IMR-90 (cell line): ENCODE measurements around the gene PPFIA1. TPM values are rescaled to one million over a fixed set of nuclear protein-coding genes. Genes with fewer than 3 reads are reported as not detected.
A peak's percentile ranks its signal among the peaks of the same experiment; 100 is the strongest.

ENCODE experiments used
- ATAC-seq: fragments of 200-7000 bp; cut with Tn5 transposase; 2 replicates; pipeline ENCODE4 v1.9.1; 2020; ENCODE audit warnings: low read depth, mild to moderate bottlenecking, moderate library complexity
- BruUV-seq: library from RNA; stranded (reverse); fragments of 400-500 nt; replicated peaks from 2 replicates; lab custom pipeline; 2021; lab: Mats Ljungman, UMichigan
- CTCF ChIA-PET: fragments of 300-600 bp; formaldehyde crosslinking; extraction: SDS; loops from one replicate; lab custom pipeline; 2021; ENCODE audit warnings: antibody characterized with exemption; lab: Yijun Ruan, JAX
- POLR2A ChIA-PET: fragments of 300-600 bp; sonication (Branson Sonifier 250); formaldehyde crosslinking; loops from one replicate; lab custom pipeline; 2022; ENCODE audit warnings: antibody characterized with exemption; ENCODE audit not compliant: unreplicated experiment; lab: Charles Lee
- DNase-seq: peaks from one replicate; pipeline ENCODE4 v3.0.0; 2013
- H2AFZ ChIP-seq: replicated peaks from 2 replicates; pipeline ENCODE3; 2013; ENCODE audit warnings: low read length, mild to moderate bottlenecking; ENCODE audit not compliant: poor library complexity
- H2AK5ac ChIP-seq: 2 replicates; pipeline ENCODE4 v1.6.1; 2013; ENCODE audit warnings: low read depth, low read length, inconsistent platforms
- H2AK9ac ChIP-seq: replicated peaks from 2 replicates; pipeline ENCODE3; 2013; ENCODE audit warnings: mild to moderate bottlenecking, low read depth, low read length, moderate library complexity; ENCODE audit not compliant: poor library complexity
- H2BK120ac ChIP-seq: 2 replicates; pipeline ENCODE4 v1.6.1; 2013; ENCODE audit warnings: low read depth, low read length, inconsistent platforms
- H2BK15ac ChIP-seq: 3 replicates; pipeline ENCODE4 v1.6.1; 2013; ENCODE audit warnings: low read depth, low read length, inconsistent platforms
- H2BK20ac ChIP-seq: 2 replicates; pipeline ENCODE4 v1.6.1; 2013; ENCODE audit warnings: low read depth, mild to moderate bottlenecking, inconsistent platforms, low read length, moderate library complexity
- H2BK5ac ChIP-seq: 2 replicates; pipeline ENCODE4 v1.6.1; 2013; ENCODE audit warnings: mild to moderate bottlenecking, low read depth, low read length, inconsistent platforms; ENCODE audit not compliant: poor library complexity, severe bottlenecking
- H3K14ac ChIP-seq: replicated peaks from 2 replicates; pipeline ENCODE4 v1.6.1; 2013; ENCODE audit warnings: low read depth, low read length, inconsistent platforms
- H3K18ac ChIP-seq: 2 replicates; pipeline ENCODE4 v1.6.1; 2013; ENCODE audit warnings: low read depth, low read length, control low read depth
- H3K23ac ChIP-seq: 2 replicates; pipeline ENCODE4 v1.6.1; 2013; ENCODE audit warnings: low read depth, low read length, inconsistent platforms
- H3K27ac ChIP-seq: 2 replicates; pipeline ENCODE4 v1.5.1; 2013; ENCODE audit warnings: mild to moderate bottlenecking, control low read depth, low read length; ENCODE audit not compliant: insufficient read depth
- H3K27me3 ChIP-seq: 2 replicates; pipeline ENCODE4 v1.6.1; 2013; ENCODE audit warnings: low read length; ENCODE audit not compliant: control insufficient read depth, insufficient read depth
- H3K36me3 ChIP-seq: 2 replicates; pipeline ENCODE4 v1.6.1; 2013; ENCODE audit warnings: low read length, mixed read lengths; ENCODE audit not compliant: control insufficient read depth, insufficient read depth
- H3K4ac ChIP-seq: 2 replicates; pipeline ENCODE4 v1.6.1; 2013; ENCODE audit warnings: low read depth, low read length, inconsistent platforms
- H3K4me1 ChIP-seq: 2 replicates; pipeline ENCODE4 v1.6.1; 2013; ENCODE audit warnings: low read length, mixed read lengths; ENCODE audit not compliant: control insufficient read depth, insufficient read depth
- H3K4me2 ChIP-seq: 2 replicates; pipeline ENCODE4 v1.6.1; 2013; ENCODE audit warnings: low read depth, mild to moderate bottlenecking, control low read depth, low read length, moderate library complexity
- H3K4me3 ChIP-seq: 2 replicates; pipeline ENCODE4 v1.5.1; 2013; ENCODE audit warnings: low read depth, mild to moderate bottlenecking, control low read depth, low read length, moderate library complexity; ENCODE audit not compliant: insufficient read depth
- H3K56ac ChIP-seq: 2 replicates; pipeline ENCODE4 v1.6.1; 2013; ENCODE audit warnings: low read length, inconsistent platforms; ENCODE audit not compliant: insufficient read depth; ENCODE audit errors: extremely low read depth
- H3K79me1 ChIP-seq, 2 experiments: 2 replicates each; pipeline ENCODE4 v1.6.1; 2013; ENCODE audit warnings: low read length in 2 of 2, inconsistent platforms in 1 of 2, low read depth in 1 of 2
- H3K9ac ChIP-seq: 2 replicates; pipeline ENCODE4 v1.6.1; 2013; ENCODE audit warnings: low read depth, low read length, control low read depth
- H3K9me1 ChIP-seq: 2 replicates; pipeline ENCODE4 v1.6.1; 2013; ENCODE audit warnings: low read length, inconsistent platforms; ENCODE audit not compliant: insufficient read depth
- H3K9me3 ChIP-seq: 2 replicates; pipeline ENCODE4 v1.6.1; 2013; ENCODE audit warnings: low read length; ENCODE audit not compliant: control insufficient read depth, insufficient read depth
- H4K20me1 ChIP-seq: 2 replicates; pipeline ENCODE4 v1.6.1; 2013; ENCODE audit warnings: low read length, inconsistent platforms; ENCODE audit not compliant: insufficient read depth
- H4K5ac ChIP-seq: 2 replicates; pipeline ENCODE4 v1.6.1; 2013; ENCODE audit warnings: mild to moderate bottlenecking, low read depth, low read length, control low read depth
- H4K8ac ChIP-seq, 2 experiments: 2 replicates each; pipeline ENCODE4 v1.6.1; 2013; ENCODE audit warnings: low read depth in 2 of 2, low read length in 2 of 2, control low read depth in 1 of 2, inconsistent platforms in 1 of 2
- H4K91ac ChIP-seq: 2 replicates; pipeline ENCODE4 v1.6.1; 2013; ENCODE audit warnings: low read depth, low read length, inconsistent platforms; ENCODE audit not compliant: insufficient read depth
- BHLHE40 ChIP-seq: fragments of 150-350 bp; IDR thresholded peaks from 2 replicates; pipeline ENCODE4 v1.6.1; 2016; ENCODE audit warnings: mild to moderate bottlenecking, low read depth, low read length
- CEBPB ChIP-seq: IDR thresholded peaks from 2 replicates; pipeline ENCODE4 v1.6.1; 2012; ENCODE audit warnings: low read depth, low read length, improper control_type of control experiment
- CHD1 ChIP-seq: IDR thresholded peaks from 2 replicates; pipeline ENCODE4 v1.6.1; 2012; ENCODE audit warnings: low read depth, low read length, improper control_type of control experiment
- FOS ChIP-seq: fragments of 150-350 bp; IDR thresholded peaks from 2 replicates; pipeline ENCODE4 v1.6.1; 2016; ENCODE audit warnings: low read depth, low read length
- MAFK ChIP-seq: IDR thresholded peaks from 2 replicates; pipeline ENCODE4 v1.6.1; 2012; ENCODE audit warnings: low read depth, low read length, improper control_type of control experiment
- MAZ ChIP-seq: IDR thresholded peaks from 2 replicates; pipeline ENCODE4 v1.6.1; 2012; ENCODE audit warnings: low read depth, mild to moderate bottlenecking, low read length, improper control_type of control experiment, moderate library complexity, borderline replicate concordance
- MXI1 ChIP-seq: IDR thresholded peaks from 2 replicates; pipeline ENCODE4 v1.6.1; 2012; ENCODE audit warnings: low read depth, mild to moderate bottlenecking, low read length, moderate library complexity, borderline replicate concordance
- NFE2L2 ChIP-seq: fragments of 150-350 bp; IDR thresholded peaks from 2 replicates; pipeline ENCODE4 v1.6.1; 2016; ENCODE audit warnings: low read depth, mild to moderate bottlenecking, low read length
- POLR2A ChIP-seq: IDR thresholded peaks from 2 replicates; pipeline ENCODE4 v1.6.1; 2012; ENCODE audit warnings: mild to moderate bottlenecking, low read depth, low read length
- RAD21 ChIP-seq: IDR thresholded peaks from 2 replicates; pipeline ENCODE4 v1.6.1; 2012; ENCODE audit warnings: low read length, improper control_type of control experiment
- RFX5 ChIP-seq: IDR thresholded peaks from 2 replicates; pipeline ENCODE4 v1.8.0; 2012; ENCODE audit warnings: low read depth, mild to moderate bottlenecking, low read length, moderate library complexity
- SMC3 ChIP-seq: fragments of 150-350 bp; IDR thresholded peaks from 2 replicates; pipeline ENCODE4 v1.6.1; 2016; ENCODE audit warnings: low read depth, mild to moderate bottlenecking, antibody characterized with exemption, low read length, moderate library complexity
- WGBS, 2 experiments: methylation state at CpG; one replicate each; pipeline versions ENCODE4 v1.1.5 to v1.1.7; 2013; ENCODE audit warnings: missing lambda C conversion rate in 2 of 2; ENCODE audit not compliant: insufficient read length in 1 of 2; ENCODE audit errors: extremely low coverage in 2 of 2; 5-methylcytosine and 5-hydroxymethylcytosine counted together
- dilution Hi-C: fragments of 300-500 bp; cut with HindIII; formaldehyde crosslinking; loops from one replicate; pipeline ENCODE4 v1.14.3; 2018; ENCODE audit warnings: low sequenced_read_pairs; ENCODE audit not compliant: unreplicated experiment
- in situ Hi-C: fragments of 300-500 bp; cut with MboI; formaldehyde crosslinking; loops from 3 replicates; pipeline ENCODE4 v1.14.3; 2019; ENCODE audit warnings: low sequenced_read_pairs, inconsistent platforms, mixed read lengths
- intact Hi-C: fragments of 100-400 bp; cut with micrococcal nuclease; formaldehyde crosslinking; loops from 2 replicates; pipeline ENCODE4 v1.10.0; 2022
- polyA plus RNA-seq, 3 experiments: library from polyadenylated mRNA; depleted of rRNA; stranded (reverse); fragments of >200 nt; gene quantifications; 2 replicates each; pipeline ENCODE4 v1.2.3, GENCODE V29; 2012; ENCODE audit warnings: low replicate concordance in 1 of 3
- total RNA-seq: library from RNA; depleted of rRNA; stranded (reverse); fragments of >200 nt; gene quantifications from 2 replicates; pipeline ENCODE4 v1.2.3, GENCODE V29; 2012
- TF ChIP-seq, protein P1 (sequence below): fragments of 150-350 bp; IDR thresholded peaks from 2 replicates; pipeline ENCODE4 v1.6.1; 2016; ENCODE audit warnings: low read depth, mild to moderate bottlenecking, low read length, moderate library complexity, borderline replicate concordance
- TF ChIP-seq, protein P2 (sequence below): conservative IDR thresholded peaks from 2 replicates; pipeline ENCODE4 v1.5.1; 2012; ENCODE audit warnings: mild to moderate bottlenecking, low read depth, low read length, improper control_type of control experiment
- TF ChIP-seq, protein P3 (sequence below): fragments of 150-350 bp; IDR thresholded peaks from 2 replicates; pipeline ENCODE4 v1.6.1; 2017; ENCODE audit warnings: mild to moderate bottlenecking, antibody characterized with exemption, low read length, low read depth

PPFIA1 gene
- total and polyA plus RNA-seq, 2 of the 4 experiments (the other 2 are of a cell fraction): 25.6 to 37.2 TPM

DNA sequence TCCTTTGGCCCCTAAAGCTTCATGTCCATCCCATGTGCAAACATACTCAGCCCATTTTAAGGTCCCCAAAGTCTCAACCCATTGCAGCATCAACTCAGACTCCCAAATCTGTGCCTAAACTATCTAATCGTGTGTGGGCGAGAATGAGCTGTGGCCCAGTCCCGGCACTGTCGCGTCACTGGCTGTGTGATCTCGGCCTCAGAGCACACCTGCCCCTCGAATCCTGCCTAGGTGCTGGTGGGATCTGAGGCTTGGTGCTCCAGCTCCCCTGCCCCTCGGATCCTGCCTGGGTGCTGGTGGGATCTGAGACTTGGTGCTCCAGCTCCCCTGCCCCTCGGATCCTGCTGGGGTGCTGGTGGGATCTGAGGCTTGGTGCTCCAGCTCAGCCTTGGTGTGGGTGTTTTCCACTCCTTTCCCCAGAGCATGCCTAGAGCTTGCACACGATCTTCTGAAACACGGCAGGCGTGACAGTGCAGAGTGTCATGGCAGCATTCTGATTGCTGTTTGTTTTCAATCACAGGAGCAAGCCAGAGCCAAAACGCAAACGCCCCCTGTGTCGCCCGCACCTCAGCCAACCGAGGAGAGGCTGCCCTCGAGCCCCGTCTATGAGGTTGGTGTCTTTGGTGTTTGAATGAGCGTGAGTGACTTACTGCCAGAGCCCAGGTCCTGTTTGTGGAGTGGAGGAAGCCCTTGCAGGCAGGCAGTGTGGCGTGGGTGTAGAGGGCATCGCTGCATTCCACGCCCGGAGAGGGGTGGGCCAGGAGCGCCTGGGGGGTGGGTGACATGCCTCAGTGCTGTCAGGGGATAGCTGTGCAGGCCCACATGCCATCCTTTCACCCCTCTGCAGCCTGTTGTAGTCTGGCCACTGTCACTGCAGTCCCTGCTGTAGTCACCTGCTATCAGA, 160.4 kb downstream of the PPFIA1 start:
- ATAC-seq (no peak), DNase-seq (no peak)
- POLR2A ChIA-PET: no interaction called here
- H4K91ac ChIP-seq: no peak overlapping the region
- in situ Hi-C loops (no loop called here), dilution Hi-C loops (no loop called here), intact Hi-C loops (no loop called here)
- H3K4me3 ChIP-seq: no peak overlapping the region
- peaks cover 63% of the 10 kb centered on the region for H4K20me1 ChIP-seq
- H2BK120ac ChIP-seq: no peak overlapping the region
- no peak overlapping the region for H3K27ac ChIP-seq
- no peak overlapping the region for H3K56ac ChIP-seq
- H3K27me3 ChIP-seq: no peaks in the 10 kb centered on the region
- H4K8ac ChIP-seq: no peak overlapping the region
- TF ChIP-seq, protein P1, sequence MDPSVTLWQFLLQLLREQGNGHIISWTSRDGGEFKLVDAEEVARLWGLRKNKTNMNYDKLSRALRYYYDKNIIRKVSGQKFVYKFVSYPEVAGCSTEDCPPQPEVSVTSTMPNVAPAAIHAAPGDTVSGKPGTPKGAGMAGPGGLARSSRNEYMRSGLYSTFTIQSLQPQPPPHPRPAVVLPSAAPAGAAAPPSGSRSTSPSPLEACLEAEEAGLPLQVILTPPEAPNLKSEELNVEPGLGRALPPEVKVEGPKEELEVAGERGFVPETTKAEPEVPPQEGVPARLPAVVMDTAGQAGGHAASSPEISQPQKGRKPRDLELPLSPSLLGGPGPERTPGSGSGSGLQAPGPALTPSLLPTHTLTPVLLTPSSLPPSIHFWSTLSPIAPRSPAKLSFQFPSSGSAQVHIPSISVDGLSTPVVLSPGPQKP: no peak
- TF ChIP-seq NFE2L2 (no peak), CEBPB (no peak), RFX5 (no peak), BHLHE40 (no peak), FOS (no peak), MXI1 (no peak), RAD21 (no peak), POLR2A (no peak), CHD1 (no peak), MAZ (no peak), SMC3 (no peak), MAFK (no peak)
- TF ChIP-seq, protein P2, sequence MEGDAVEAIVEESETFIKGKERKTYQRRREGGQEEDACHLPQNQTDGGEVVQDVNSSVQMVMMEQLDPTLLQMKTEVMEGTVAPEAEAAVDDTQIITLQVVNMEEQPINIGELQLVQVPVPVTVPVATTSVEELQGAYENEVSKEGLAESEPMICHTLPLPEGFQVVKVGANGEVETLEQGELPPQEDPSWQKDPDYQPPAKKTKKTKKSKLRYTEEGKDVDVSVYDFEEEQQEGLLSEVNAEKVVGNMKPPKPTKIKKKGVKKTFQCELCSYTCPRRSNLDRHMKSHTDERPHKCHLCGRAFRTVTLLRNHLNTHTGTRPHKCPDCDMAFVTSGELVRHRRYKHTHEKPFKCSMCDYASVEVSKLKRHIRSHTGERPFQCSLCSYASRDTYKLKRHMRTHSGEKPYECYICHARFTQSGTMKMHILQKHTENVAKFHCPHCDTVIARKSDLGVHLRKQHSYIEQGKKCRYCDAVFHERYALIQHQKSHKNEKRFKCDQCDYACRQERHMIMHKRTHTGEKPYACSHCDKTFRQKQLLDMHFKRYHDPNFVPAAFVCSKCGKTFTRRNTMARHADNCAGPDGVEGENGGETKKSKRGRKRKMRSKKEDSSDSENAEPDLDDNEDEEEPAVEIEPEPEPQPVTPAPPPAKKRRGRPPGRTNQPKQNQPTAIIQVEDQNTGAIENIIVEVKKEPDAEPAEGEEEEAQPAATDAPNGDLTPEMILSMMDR: no peak
- TF ChIP-seq, protein P3, sequence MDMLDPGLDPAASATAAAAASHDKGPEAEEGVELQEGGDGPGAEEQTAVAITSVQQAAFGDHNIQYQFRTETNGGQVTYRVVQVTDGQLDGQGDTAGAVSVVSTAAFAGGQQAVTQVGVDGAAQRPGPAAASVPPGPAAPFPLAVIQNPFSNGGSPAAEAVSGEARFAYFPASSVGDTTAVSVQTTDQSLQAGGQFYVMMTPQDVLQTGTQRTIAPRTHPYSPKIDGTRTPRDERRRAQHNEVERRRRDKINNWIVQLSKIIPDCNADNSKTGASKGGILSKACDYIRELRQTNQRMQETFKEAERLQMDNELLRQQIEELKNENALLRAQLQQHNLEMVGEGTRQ: no peak
- H2BK5ac ChIP-seq: no peak overlapping the region
- H3K79me1 ChIP-seq: peaks cover 18 to 56% of the 10 kb centered on the region in 2 experiments
- WGBS, 2 experiments: 98% methylated on average over 7 of the region's 25 CpGs; no CpG with 5 or more reads in 1 of the 2 experiments
- H3K9me1 ChIP-seq: no peaks in the 10 kb centered on the region
- H2AK9ac ChIP-seq: no peak overlapping the region
- CTCF ChIA-PET: no interaction called here
- H2AK5ac ChIP-seq: no peak overlapping the region
- H3K4me2 ChIP-seq: no peak overlapping the region
- no peaks in the 10 kb centered on the region for H3K9me3 ChIP-seq
- no peak overlapping the region for H2BK15ac ChIP-seq
- no TSS peak for BruUV-seq
- H3K36me3 ChIP-seq: peaks cover 80% of the 10 kb centered on the region
- no peak overlapping the region for H3K18ac ChIP-seq
- peak overlapping the region; percentile 16 for H2AFZ ChIP-seq
- H3K9ac ChIP-seq: no peak overlapping the region
- H3K4me1 ChIP-seq: no peaks in the 10 kb centered on the region
- no peak overlapping the region for H2BK20ac ChIP-seq
- H3K14ac ChIP-seq: no peak overlapping the region
- H3K23ac ChIP-seq: no peak overlapping the region
- no peak overlapping the region for H3K4ac ChIP-seq
- H4K5ac ChIP-seq: no peak overlapping the region
